GM19328 (cell line): ENCODE data around the gene ARID3B.
"Not testable (repeated sequence)": the region's sequence is repeated elsewhere in the genome, so short reads cannot be mapped to it uniquely, and the experiment has no call there.

Experiments
- ATAC-seq: cut with Tn5 transposase; IDR thresholded peaks from one replicate; pipeline ENCODE4 v1.9.1; 2021; ENCODE audit warnings: mild to moderate bottlenecking, moderate library complexity; ENCODE audit not compliant: unreplicated experiment

ARID3B gene, protein sequence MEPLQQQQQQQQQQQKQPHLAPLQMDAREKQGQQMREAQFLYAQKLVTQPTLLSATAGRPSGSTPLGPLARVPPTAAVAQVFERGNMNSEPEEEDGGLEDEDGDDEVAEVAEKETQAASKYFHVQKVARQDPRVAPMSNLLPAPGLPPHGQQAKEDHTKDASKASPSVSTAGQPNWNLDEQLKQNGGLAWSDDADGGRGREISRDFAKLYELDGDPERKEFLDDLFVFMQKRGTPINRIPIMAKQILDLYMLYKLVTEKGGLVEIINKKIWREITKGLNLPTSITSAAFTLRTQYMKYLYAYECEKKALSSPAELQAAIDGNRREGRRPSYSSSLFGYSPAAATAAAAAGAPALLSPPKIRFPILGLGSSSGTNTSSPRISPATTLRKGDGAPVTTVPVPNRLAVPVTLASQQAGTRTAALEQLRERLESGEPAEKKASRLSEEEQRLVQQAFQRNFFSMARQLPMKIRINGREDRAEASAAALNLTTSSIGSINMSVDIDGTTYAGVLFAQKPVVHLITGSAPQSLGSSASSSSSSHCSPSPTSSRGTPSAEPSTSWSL

DNA sequence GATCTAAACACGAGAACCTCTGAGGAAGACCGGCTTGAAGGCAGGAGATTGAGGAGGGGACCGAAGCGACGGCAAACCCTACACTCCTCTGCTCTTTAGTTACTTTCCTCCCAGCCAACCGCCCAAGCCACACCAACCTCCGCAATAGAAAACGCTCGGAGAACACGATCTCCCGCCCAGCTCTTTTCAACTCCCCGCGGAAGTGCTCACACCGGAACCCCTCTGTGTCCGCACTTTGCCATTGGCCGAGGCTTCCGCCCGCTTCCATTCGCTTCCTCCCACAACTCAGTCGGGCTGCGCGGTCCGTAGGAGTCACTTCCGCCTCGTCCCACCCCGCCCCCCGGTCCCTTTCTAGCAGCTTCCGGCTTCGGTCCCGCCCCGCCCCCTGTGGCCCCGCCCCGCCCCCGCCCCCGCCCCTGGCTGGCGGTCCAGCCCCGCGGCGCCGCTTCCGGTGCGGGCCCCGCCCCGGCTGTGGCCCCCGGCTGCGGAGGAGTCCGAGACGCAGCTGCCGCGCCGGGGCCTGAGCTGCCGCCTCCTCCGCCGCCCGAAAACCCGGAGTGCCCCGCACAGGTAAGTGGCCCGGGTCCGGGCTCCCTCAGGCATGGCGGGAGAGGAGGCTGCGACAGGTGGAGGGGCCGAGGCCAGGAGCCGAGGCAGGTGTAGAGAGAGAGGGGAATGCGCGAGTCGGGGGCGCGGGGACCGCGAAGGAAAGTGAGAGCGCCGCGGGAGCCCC lies at the start of gene ARID3B:
Gene ARID3B (plus strand): TSS at position 460 of the 733 bp plus-strand sequence. CDS start 2,717 bp downstream, outside the sequence.
- ATAC-seq = peak; percentile 79

DNA sequence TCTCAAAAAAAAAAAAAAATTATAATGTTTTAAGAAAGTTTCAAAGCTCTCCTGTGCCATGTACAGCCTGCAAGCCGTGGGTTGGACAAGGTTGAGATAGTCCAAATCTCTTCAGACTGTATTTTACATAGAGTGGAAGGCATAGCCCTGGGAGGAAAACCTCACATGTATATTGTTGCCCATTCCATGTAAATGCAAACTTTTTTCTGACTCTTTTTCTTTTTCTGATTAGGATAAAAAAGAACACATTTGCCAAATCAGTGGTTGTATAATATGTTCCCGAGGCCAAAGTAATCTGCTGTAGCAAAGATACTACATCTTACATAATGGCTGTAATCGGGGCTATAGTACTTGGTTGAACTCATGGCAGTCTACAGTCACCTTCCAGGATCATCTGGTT lies 44.4 kb upstream of the ARID3B start:
- no peak for ATAC-seq

DNA sequence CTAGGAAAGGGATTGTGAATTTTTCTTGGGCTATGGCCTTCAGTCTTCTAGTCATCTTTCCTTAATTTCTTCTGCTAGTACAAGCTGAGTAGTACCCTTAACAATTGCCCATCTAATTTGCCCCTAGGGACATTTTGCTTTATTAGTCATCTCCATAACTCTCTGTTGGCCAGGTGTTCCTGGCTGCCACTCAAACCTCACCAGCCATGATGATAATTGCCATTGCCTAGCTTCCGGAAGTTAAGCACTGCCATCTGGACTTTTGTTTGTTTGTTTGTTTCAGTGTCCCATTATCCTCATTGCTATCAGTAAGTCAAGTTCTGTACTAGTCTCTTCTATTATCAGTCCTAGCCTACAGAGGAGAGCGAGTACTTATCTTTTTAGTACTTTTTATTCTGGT lies 43.4 kb upstream of the ARID3B start:
- ATAC-seq = no peak

DNA sequence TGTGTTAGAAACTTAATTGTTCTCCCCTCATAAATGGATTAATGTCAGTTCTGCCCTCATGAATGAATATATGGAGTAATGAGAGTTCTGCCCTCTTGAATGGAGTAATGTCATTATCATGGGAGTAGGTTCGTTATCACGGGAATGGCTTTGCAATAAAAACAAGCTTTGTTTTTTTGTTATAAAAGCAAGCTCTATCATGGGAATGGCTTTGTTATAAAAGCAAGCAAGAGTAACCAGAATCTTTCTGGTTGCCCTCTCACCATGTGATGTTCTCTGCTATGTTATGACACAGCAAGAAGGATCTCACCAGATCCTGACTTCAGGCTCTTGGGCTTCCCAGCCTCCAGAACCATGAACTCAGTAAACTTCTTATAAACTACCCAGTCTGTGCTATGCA lies 41.7 kb upstream of the ARID3B start:
- ATAC-seq = no peak

DNA sequence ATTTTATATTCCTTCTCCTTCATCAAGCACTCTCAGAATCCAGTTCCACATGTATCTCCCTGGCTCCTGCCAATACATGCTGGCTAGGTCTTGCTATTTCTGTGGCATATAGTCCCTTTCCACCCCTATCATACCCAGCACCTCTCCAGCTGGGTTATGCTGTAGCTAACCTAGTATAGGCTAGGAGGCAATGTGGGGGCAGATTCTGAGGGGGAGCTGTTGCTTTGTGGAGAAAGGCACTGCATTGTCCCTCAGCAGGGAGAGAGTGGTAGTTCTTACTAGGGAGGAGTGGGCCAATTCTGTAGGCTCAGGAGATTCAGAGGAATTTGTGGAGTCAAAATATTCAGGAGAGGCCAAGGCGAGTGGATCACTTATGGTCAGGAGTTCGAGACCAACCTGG lies 40.6 kb upstream of the ARID3B start:
- no peak for ATAC-seq

DNA sequence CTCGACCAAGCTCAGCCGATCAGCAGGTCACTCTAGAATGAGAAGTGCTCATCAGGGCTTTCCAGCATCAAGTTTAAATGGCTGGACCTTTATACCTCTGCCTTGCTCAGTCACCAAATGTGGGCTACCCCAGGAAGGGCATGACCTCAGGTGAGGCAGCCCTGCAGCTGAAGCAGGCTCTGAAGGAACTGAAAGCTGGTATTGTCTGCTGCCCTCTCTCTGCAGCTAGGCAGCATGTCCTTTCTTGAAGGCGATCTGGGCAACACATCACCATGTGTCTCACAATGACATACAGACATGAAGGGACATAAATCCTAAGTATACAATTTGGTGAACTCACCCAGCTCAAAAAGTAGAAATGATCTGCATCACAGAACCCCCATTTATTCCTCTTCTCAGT lies 38.7 kb upstream of the ARID3B start:
- ATAC-seq = no peak

DNA sequence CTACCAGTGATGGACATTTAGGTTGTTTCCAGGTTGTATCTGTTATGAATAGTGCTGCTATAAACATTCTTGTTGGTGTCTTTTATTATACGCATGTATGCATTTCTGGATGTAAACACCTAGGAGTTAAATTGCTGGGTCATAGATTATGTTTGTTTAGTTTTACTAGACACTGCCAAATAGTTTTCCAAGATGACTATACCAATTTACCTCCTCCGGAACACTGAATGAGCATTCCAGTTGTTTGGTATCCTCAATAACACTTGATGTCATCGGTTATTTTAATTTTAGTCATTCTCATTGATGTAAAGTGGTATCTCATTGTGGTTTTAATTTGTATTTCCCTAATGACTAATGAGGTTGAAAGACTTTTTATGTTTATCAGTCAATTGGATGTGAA lies 36.6 kb upstream of the ARID3B start:
- no peak for ATAC-seq

DNA sequence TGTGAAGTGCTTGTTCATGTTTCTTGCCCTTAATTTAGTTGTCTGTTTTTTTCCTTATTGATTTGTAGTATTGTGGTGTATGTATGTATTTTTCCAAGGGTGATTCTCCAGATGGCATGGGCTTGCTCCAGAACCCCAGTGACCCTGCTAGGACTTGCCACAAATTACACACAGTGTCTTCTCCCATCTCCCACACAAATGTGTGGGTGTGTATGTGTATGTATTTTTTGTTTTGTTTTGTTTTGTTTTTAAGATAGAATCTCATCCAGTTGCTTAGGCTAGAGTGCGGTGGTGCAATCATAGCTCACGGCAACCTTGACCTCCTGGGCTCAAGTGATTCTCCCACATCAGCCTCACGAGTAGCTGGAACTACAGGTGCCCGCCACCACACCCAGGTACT lies 36.2 kb upstream of the ARID3B start:
- no peak for ATAC-seq

DNA sequence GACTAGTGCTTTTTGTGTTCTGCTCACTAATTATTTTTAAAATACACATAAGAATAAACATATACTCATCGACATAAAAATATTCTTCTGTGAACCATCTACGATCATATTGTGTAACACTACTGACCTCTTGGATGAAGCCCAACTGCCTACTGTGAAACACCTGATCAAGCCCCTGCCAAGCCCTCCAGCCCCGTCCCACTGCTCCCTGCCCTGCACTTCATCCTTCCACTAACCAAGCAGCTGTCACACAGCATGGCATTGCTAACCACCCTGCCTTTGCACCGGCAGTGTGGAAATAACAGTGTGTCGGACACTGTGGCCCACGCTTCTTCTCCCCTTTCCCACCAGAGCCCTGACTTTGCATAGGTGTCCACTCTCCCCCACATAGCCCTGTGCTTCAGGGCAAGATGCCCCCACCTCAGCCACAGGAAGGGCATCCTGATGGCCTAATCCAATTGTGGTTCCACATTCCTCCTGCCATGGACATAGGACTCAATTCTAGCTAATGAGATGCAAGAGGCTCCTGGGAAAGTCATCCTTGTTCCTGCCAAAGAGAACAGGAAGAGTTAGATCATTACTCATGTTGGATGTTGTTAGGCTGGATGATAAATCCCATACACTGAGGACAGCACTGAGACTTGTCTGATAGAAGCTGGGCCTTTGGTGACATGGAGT lies 35.0 kb upstream of the ARID3B start:
- ATAC-seq = no peak

DNA sequence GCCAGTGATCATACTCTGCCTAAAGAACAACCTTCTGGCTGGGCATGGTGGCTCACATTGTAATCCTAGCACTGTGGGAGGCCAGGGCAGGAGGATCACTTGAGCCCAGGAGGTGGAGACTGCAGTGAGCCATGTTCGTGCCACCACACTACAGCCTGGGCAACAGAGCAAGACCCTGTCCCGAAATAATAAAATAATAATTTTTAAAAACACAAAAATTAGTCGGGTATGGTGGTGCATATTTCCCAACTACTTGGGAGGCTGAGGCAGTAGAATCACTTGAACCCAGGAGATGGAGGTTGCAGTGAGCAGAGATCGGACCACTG lies 34.5 kb upstream of the ARID3B start:
- no peak for ATAC-seq

DNA sequence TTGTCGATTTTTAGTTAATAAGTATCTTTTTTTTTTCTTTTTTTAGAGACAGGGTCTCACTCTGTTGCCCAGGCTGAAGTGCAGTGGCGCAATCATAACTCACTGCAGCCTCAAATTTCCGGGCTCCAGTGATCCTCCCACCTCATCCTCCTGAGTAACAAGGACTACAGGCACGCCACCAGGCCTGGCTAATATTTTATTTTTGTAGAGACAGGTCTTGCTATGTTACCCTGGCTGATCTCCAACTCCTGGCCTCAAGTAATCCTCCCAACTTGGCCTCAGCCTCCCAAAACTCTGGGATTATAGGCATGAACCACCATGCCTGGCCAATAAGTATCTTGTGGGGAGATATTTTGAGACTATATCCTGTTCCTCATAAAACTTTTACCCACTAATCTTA lies 29.4 kb upstream of the ARID3B start:
- ATAC-seq = no peak

DNA sequence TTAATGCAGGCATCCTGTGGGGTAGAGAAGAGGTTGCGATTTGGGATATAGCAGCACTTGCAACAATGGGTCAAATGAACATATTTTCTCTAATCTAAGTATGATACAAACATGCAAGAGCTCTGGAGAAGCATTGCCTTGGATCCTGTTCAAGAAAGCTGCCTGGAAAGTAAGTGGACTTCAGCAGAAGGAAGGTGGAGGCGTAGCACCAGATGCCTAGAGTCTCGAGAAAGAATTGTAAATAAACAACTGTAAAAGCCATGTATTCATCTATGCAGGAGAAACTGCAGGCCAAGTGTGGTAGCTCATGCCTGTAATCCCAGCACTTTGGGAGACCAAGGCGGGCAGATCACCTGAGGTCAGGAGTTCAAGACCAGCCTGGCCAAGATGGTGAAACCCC lies 27.0 kb upstream of the ARID3B start:
- ATAC-seq = not testable (repeated sequence)

DNA sequence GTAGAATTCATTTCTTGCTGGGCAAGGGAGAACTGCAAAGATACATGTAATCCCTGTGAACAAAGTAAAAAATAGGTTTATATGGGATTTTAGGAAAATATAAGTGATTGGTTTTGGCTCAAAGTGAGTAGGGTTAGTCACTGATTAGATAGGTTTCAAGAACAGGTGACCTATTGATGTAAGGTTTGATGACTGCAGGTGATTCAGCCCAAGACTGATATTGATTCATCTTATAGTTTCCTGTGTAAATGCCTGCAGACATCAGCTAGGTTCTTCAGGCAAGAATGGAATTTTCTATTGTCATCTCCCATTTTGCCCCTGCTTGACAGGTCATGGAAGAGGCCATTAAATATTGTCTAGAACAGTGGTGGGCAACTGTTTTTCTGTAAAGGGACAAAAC lies 23.9 kb upstream of the ARID3B start:
- no peak for ATAC-seq

DNA sequence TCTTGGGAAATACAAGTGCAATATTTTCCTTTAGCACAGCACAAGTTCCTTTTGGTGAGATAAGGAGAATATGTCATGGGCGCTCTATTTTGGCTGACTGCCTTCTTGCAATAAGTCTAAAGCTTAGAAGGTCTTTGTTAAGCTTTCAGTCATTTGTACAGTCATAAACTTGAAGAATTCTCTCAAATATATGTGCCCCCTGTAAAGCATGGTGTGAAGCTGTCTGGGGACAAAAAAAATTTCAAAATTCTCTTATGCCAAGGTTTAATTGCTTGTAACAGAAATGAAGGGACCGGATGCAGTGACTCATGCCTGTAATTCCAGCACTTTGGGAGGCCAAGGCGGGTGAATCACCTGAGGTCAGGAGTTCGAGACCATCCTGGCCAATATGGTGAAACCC lies 21.7 kb upstream of the ARID3B start:
- no peak for ATAC-seq

DNA sequence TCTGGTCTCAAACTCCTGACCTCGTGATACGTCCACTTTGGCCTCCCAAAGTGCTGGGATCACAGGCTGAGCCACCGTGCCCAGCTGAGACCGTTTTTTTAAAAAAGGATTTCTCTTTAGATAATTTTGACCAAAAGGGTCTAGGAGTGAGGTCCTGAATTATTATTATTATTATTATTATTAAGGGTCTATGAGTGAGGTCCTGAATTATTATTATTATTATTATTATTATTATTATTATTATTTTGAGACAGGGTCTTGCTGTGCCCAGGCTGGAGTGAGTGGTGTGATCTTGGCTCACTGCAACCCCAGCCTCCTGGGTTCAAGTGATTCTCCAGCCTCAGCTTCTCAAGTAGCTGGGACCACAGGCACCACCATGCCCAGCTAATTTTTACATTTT lies 20.6 kb upstream of the ARID3B start:
- no peak for ATAC-seq

DNA sequence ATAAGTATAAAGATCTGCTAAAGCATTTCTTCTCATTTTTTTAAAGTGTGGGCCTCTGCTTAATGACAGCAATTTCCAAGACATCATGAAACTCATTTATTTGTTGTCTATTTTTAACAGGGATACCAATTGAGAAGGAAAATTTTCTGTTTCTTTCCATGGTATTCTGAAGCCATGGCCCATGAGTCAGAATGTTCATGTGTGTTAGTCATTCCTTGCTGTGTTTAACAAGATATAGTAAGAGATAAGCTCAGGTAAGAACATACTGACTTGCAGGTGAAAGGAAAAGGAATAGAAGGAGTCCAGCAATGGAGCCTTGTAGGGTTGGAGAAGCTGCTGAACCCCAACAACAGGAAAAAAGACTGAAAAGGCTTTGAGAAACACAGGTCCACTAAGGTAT lies 17.0 kb upstream of the ARID3B start:
- ATAC-seq = no peak

DNA sequence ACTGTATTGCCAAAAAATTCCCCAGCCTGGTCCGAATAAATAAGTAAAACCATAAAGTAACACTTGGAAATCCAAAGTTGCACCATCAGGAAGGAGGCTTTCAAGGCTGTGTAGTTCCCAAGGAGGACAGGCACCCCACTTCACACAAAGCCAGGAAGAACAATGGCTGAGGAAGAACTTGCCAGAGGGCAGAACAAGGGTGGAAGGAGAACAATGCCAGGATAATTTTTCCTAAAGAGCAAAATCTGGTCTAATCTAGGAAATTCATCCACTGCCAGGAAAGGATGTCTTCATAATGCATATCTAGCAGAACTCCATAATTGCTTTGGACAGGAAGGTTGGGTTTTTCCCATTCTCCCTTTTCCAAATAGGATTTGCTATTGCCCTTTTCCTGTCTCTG lies 15.7 kb upstream of the ARID3B start:
- no peak for ATAC-seq

DNA sequence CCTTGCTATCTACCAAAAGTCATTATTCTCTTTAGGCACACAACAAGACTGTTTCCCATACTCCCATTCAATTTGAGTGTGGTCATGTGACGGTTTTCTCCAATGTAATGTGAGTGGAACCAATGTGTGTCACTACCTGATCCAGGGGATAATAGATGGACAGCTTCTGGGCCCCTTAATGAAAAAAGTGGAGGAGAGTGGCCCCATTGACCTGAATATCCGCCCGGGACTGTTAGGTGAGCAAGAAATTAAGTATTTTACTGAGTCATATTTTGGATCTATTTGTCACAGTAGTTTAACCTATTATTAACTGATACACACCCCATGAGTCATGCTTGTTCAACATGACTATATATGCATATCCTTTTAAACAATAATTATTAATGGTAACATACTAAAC lies 15.1 kb upstream of the ARID3B start:
- ATAC-seq = no peak

DNA sequence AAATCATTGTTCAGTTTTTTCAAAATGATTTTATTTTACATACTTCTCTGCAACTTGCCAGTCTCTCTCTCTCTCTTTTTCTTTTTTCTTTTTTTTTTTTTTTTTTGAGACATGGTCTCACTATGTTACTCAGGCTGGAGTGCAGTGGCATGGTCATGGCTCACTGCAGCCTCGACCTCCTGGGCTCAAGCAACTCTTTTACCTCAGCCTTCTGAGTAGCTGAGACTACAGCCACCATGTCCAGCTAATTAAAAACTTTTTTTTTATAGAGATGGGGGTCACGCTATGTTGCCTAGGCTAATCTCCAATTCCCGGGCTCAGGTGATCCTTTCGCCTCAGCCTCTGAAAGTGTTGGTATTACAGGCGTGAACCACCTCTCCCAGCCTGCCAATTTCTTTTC lies 12.1 kb upstream of the ARID3B start:
- no peak for ATAC-seq

DNA sequence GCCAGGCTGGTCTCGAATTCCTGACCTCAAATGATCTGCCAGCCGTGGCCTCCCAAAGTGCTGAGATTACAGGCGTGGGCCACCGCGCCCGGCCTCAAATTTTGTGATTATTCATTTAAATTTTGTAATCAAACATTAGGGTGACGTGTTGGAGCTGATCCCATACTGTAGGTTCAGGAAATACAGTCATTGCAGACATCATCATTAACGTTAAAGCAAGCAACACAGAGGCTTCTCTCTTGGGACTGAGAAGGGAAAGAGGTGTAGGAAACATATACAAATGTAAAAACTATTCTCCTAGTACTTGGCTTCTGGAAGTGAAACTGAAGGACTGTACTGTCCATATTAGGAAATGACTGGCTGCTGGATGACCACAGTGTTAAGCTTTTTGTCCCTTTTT lies 11.1 kb upstream of the ARID3B start:
- no peak for ATAC-seq

DNA sequence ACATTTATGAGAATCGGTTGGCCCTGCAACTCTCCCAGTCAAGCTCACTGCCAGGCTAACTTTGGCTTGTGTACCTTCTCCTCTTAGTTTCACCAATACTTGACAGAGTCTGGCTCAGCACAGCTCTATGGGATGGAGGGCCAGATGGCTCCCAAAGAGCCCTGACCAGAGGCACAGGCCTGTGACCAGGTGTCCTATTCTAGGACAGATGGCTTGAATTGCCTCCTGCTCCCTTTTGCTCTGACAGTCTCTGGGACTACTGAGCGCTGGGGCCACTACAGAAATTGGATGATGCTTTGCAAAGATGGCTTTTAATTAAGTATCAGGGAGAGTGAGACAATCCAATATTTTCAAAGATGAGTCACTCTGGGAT lies 10.3 kb upstream of the ARID3B start:
- ATAC-seq = no peak
